ENCODE results near the gene MATK.

Gene MATK

DNA sequence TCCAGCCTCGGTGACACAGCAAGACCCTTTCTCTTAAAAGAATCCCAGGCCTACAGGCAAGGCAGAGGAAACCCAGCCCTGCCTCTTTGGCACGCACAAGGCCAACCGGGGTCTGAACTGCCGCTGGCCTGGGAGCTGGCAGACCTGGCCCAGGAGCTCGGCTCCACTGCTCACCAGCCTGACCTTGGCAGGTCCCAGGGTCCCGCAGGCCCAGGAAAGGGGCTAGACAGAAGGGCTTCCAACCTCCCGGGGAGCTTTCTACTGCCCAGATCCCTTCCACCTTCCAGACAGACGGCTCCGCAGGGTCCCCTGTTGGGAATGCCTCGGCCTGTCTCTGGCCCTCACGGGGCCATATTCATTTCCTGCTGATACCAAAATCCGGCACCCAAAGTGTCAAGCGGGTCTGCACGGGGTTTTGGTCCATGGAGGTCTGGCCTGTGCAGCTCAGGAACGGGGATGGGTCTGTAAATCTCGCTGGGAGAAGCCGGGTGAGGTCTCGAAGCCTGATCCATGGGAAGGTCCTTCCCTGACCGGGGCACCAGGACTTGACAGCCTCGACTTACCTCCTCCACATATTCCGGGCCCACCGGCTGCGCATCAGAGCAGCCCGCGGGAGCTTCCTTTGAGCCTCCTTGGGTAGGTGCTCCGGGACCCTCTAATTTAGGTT, 36.6 kb upstream of the MATK start:
- no peak overlapping the region for H3K4me3 ChIP-seq (ENCODE audit: low read depth, low read length)
- TF ChIP-seq, protein P1, sequence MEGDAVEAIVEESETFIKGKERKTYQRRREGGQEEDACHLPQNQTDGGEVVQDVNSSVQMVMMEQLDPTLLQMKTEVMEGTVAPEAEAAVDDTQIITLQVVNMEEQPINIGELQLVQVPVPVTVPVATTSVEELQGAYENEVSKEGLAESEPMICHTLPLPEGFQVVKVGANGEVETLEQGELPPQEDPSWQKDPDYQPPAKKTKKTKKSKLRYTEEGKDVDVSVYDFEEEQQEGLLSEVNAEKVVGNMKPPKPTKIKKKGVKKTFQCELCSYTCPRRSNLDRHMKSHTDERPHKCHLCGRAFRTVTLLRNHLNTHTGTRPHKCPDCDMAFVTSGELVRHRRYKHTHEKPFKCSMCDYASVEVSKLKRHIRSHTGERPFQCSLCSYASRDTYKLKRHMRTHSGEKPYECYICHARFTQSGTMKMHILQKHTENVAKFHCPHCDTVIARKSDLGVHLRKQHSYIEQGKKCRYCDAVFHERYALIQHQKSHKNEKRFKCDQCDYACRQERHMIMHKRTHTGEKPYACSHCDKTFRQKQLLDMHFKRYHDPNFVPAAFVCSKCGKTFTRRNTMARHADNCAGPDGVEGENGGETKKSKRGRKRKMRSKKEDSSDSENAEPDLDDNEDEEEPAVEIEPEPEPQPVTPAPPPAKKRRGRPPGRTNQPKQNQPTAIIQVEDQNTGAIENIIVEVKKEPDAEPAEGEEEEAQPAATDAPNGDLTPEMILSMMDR (IDR thresholded peaks at IDR 0.05; ENCODE audit: insufficient read depth, low read length, missing control alignments), result no peak
- CTCF ChIA-PET, result interaction anchor here (0.7 to 2.2 kb wide), 14 partner anchors 8 to 472 kb away, joined by 3 to 25 read pairs (median 8); partner anchors contain the start of gene MRPL54
- DNase-seq (ENCODE audit: low read depth, low spot score), result no peak
- POLR2A ChIA-PET, result no interaction called here

- POLR2A ChIA-PET, result no interaction called here
- CTCF ChIA-PET, result interaction anchor here (0.7 to 2.2 kb wide), 16 partner anchors 9 to 471 kb away, joined by 3 to 25 read pairs (median 6); no protein-coding TSS in a partner anchor
- TF ChIP-seq, protein P1 (IDR thresholded peaks at IDR 0.05; ENCODE audit: insufficient read depth, low read length, missing control alignments), result peak; percentile 98
- H3K4me3 ChIP-seq (ENCODE audit: low read depth, low read length), result no peak overlapping the region
- DNase-seq (ENCODE audit: low read depth, low spot score), result no peak
These were observed 35.7 kb upstream of the MATK start for GRCh38 chr19:3821857-3822364.

DNA sequence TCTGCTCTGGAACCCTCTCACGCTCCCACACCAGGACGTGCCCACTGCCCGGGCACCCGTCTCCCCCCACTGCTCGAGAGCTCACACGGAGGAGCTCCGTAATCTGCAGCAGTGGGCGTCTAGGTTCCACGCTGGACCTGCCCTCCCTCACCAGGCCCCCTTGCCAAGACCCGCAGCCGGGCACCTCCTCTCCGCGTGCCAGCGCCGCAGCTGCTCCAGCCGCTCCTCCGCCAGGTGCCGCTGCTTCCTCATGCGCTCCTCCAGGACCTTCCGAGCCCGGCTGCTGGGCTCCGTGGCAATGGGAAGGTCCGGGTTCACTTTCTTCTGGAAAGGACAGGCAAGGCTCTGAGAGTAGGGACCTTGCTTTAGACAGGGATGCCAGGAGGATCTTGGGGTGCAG, 35.0 kb upstream of the MATK start:
- ChIA-PET POLR2A (no interaction called here), CTCF (interaction anchor here (1.1 to 2.2 kb wide), 7 partner anchors 10 to 50 kb away, joined by 3 to 25 read pairs (median 6); no protein-coding TSS in a partner anchor)
- TF ChIP-seq, protein P1 (IDR thresholded peaks at IDR 0.05; ENCODE audit: insufficient read depth, low read length, missing control alignments), result no peak
- no peak for DNase-seq (ENCODE audit: low read depth, low spot score)
- H3K4me3 ChIP-seq (ENCODE audit: low read depth, low read length), result no peak overlapping the region

GRCh38 chr19:3819989-3820388, 33.8 kb upstream of the MATK start:
- DNase-seq (ENCODE audit: low read depth, low spot score), result no peak
- CTCF ChIA-PET, result no interaction called here
- POLR2A ChIA-PET, result no interaction called here

DNA sequence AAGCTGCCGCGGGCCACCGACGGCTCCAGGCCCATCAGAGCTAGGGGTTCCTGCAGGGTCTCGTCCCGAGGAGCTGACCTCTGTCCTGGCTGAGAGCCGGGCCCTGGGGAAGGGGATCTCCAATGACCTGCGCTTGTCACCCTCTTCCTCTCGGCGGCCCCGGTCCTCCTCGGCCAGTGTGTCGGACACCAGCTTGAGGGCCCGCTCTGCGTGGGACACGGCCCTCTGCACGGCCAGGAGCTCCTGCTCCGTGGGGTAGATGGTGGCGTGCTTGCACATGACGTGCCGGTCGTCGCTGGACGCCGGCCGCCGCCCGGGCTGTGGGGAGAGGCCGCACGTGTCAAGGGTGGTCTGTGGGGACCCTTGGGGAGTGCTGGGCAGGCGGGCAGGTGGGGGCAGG, 32.7 kb upstream of the MATK start:
- CTCF ChIA-PET, result interaction anchor here (1.2 kb wide), 1 partner anchor 15 kb away, joined by 5 read pairs; no protein-coding TSS in a partner anchor
- DNase-seq (ENCODE audit: low read depth, low spot score), result no peak
- TF ChIP-seq, protein P1 (IDR thresholded peaks at IDR 0.05; ENCODE audit: insufficient read depth, low read length, missing control alignments), result no peak
- POLR2A ChIA-PET, result no interaction called here
- no peak overlapping the region for H3K4me3 ChIP-seq (ENCODE audit: low read depth, low read length)

More at GRCh38 chr19:3819989-3820388, 33.8 kb upstream of the MATK start:
- no peak overlapping the region for H3K4me3 ChIP-seq (ENCODE audit: low read depth, low read length)
- TF ChIP-seq, protein P1 (IDR thresholded peaks at IDR 0.05; ENCODE audit: insufficient read depth, low read length, missing control alignments), result no peak

- ChIA-PET CTCF (interaction anchor here (0.6 to 1.2 kb wide), 5 partner anchors 9 to 169 kb away, joined by 3 to 5 read pairs (median 3); no protein-coding TSS in a partner anchor), POLR2A (no interaction called here)
- DNase-seq (ENCODE audit: low read depth, low spot score), result no peak
- H3K4me3 ChIP-seq (ENCODE audit: low read depth, low read length), result no peak overlapping the region
- TF ChIP-seq, protein P1 (IDR thresholded peaks at IDR 0.05; ENCODE audit: insufficient read depth, low read length, missing control alignments), result no peak
These were observed 32.3 kb upstream of the MATK start for GRCh38 chr19:3818466-3818865.

Data from AG04449 (cell line).